Type B pancreatic cell (in vitro differentiated cells): ENCODE data around the gene OXT. TPM values are rescaled to one million over a fixed set of nuclear protein-coding genes. Genes with fewer than 3 reads are reported as not detected.

Experiments
- DNase-seq: peaks from one replicate; pipeline ENCODE4 v3.0.0; 2021; ENCODE audit warnings: mixed read lengths; ENCODE audit not compliant: unreplicated experiment; ENCODE audit errors: extremely low spot score
- H3K27ac Mint-ChIP-seq: 2 replicates; pipeline ENCODE4 v1.8.0; 2021; ENCODE audit warnings: mild to moderate bottlenecking, mixed read lengths
- H3K27me3 Mint-ChIP-seq: 2 replicates; pipeline ENCODE4 v1.8.0; 2021; ENCODE audit warnings: mixed read lengths
- H3K36me3 Mint-ChIP-seq: 2 replicates; pipeline ENCODE4 v1.8.0; 2021; ENCODE audit warnings: mixed read lengths
- H3K4me1 Mint-ChIP-seq: one replicate; pipeline ENCODE4 v1.8.0; 2021; ENCODE audit warnings: mixed read lengths; ENCODE audit not compliant: unreplicated experiment
- H3K4me3 Mint-ChIP-seq: 2 replicates; pipeline ENCODE4 v1.8.0; 2021; ENCODE audit warnings: mild to moderate bottlenecking, mixed read lengths
- H3K9me3 Mint-ChIP-seq: 2 replicates; pipeline ENCODE4 v1.8.0; 2021; ENCODE audit warnings: mixed read lengths
- CTCF ChIP-seq: fragments of 200-600 bp; sonication (generic); conservative IDR thresholded peaks from 2 replicates; pipeline ENCODE4 v1.5.0; 2021; ENCODE audit warnings: antibody characterized with exemption, mild to moderate bottlenecking
- total RNA-seq: library from RNA; stranded (reverse); gene quantifications from 2 replicates; pipeline ENCODE4 v1.2.1, GENCODE V29; 2021; ENCODE audit warnings: low replicate concordance

Gene OXT
- total RNA-seq, 1 donor from 2014 or later: not detected

GRCh38 chr20:3094848-3095629 lies 23.6 kb downstream of the OXT start:
- peaks cover 4% of the 10 kb centered on the region for H3K4me1 Mint-ChIP-seq
- H3K36me3 Mint-ChIP-seq: no peaks in the 10 kb centered on the region
- H3K27me3 Mint-ChIP-seq: peaks cover 33% of the 10 kb centered on the region
- TF ChIP-seq CTCF: no peak
- no peaks in the 10 kb centered on the region for H3K9me3 Mint-ChIP-seq
- H3K4me3 Mint-ChIP-seq: no peak overlapping the region
- H3K27ac Mint-ChIP-seq: no peak overlapping the region
- DNase-seq: no peak

- Mint-ChIP-seq H3K4me3 (no peak overlapping the region), H3K27me3 (peaks cover 6% of the 10 kb centered on the region), H3K36me3 (no peaks in the 10 kb centered on the region), H3K27ac (no peak overlapping the region), H3K9me3 (no peaks in the 10 kb centered on the region), H3K4me1 (no peaks in the 10 kb centered on the region)
- no peak for DNase-seq
- TF ChIP-seq CTCF: no peak
These were observed 29.1 kb downstream of the OXT start for GRCh38 chr20:3100480-3100879.

GRCh38 chr20:3101251-3101650 lies 29.8 kb downstream of the OXT start:
- Mint-ChIP-seq H3K4me1 (no peaks in the 10 kb centered on the region), H3K27me3 (no peaks in the 10 kb centered on the region), H3K4me3 (no peak overlapping the region), H3K27ac (no peak overlapping the region), H3K9me3 (no peaks in the 10 kb centered on the region), H3K36me3 (no peaks in the 10 kb centered on the region)
- DNase-seq: no peak
- TF ChIP-seq CTCF: no peak

- Mint-ChIP-seq H3K27ac (no peak overlapping the region), H3K9me3 (no peaks in the 10 kb centered on the region), H3K4me3 (no peak overlapping the region), H3K36me3 (no peaks in the 10 kb centered on the region), H3K4me1 (no peaks in the 10 kb centered on the region), H3K27me3 (no peaks in the 10 kb centered on the region)
- no peak for TF ChIP-seq CTCF
- no peak for DNase-seq
These were observed 30.5 kb downstream of the OXT start for GRCh38 chr20:3101737-3102574.

GRCh38 chr20:3102575-3103368 lies 31.4 kb downstream of the OXT start:
- no peak for DNase-seq
- Mint-ChIP-seq H3K4me3 (no peak overlapping the region), H3K9me3 (no peaks in the 10 kb centered on the region), H3K4me1 (no peaks in the 10 kb centered on the region), H3K27ac (no peak overlapping the region), H3K27me3 (no peaks in the 10 kb centered on the region), H3K36me3 (no peaks in the 10 kb centered on the region)
- no peak for TF ChIP-seq CTCF
